OCI-LY1 (cell line): ENCODE measurements around the gene GALNT13.

Source experiments
- H2AFZ ChIP-seq: fragments of 200-600 bp; sonication (generic), shearing (Covaris generic); 2 replicates; pipeline ENCODE4 v1.6.0; 2014; ENCODE audit warnings: antibody characterized with exemption, mild to moderate bottlenecking, low read length
- H3F3A ChIP-seq: fragments of 200-600 bp; sonication (generic), shearing (Covaris generic); 2 replicates; pipeline ENCODE4 v1.6.0; 2014; ENCODE audit warnings: mild to moderate bottlenecking, antibody characterized with exemption, low read length, moderate library complexity; ENCODE audit not compliant: insufficient read depth
- H3K27ac ChIP-seq: fragments of 200-600 bp; sonication (generic); 2 replicates; pipeline ENCODE4 v1.5.1; 2014; ENCODE audit warnings: low read length, mixed run types, mild to moderate bottlenecking, low read depth; ENCODE audit not compliant: poor library complexity, severe bottlenecking
- H3K27me3 ChIP-seq: fragments of 200-600 bp; sonication (generic); 2 replicates; pipeline ENCODE4 v1.6.0; 2014; ENCODE audit warnings: antibody characterized with exemption, mild to moderate bottlenecking, low read length, moderate library complexity; ENCODE audit not compliant: insufficient read depth
- H3K36me3 ChIP-seq: fragments of 200-600 bp; sonication (generic); 2 replicates; pipeline ENCODE4 v1.6.1; 2014; ENCODE audit warnings: mild to moderate bottlenecking, antibody characterized with exemption, low read length, moderate library complexity, mixed read lengths; ENCODE audit not compliant: insufficient read depth
- H3K4me1 ChIP-seq: fragments of 200-600 bp; sonication (generic); 2 replicates; pipeline ENCODE4 v1.5.1; 2014; ENCODE audit warnings: mild to moderate bottlenecking, low read length, moderate library complexity; ENCODE audit not compliant: insufficient read depth, severe bottlenecking
- H3K4me2 ChIP-seq: fragments of 200-600 bp; sonication (generic), shearing (Covaris generic); 2 replicates; pipeline ENCODE4 v1.6.1; 2014; ENCODE audit warnings: low read length
- H3K4me3 ChIP-seq: fragments of 200-600 bp; sonication (generic); 2 replicates; pipeline ENCODE4 v1.5.1; 2014; ENCODE audit warnings: low read length, low read depth, mild to moderate bottlenecking, mixed read lengths; ENCODE audit not compliant: poor library complexity, severe bottlenecking
- H3K79me2 ChIP-seq: fragments of 200-600 bp; shearing (Covaris generic); 2 replicates; pipeline ENCODE4 v1.6.1; 2016; ENCODE audit warnings: mixed run types, low read length, mixed read lengths; ENCODE audit not compliant: insufficient read depth
- H3K9ac ChIP-seq: fragments of 200-600 bp; sonication (generic), shearing (Covaris generic); 2 replicates; pipeline ENCODE4 v1.6.1; 2014; ENCODE audit warnings: mild to moderate bottlenecking, low read length, mixed read lengths
- H3K9me2 ChIP-seq: fragments of 200-600 bp; sonication (generic), shearing (Covaris generic); 2 replicates; pipeline ENCODE4 v1.6.1; 2014; ENCODE audit warnings: low read depth, mild to moderate bottlenecking, low read length, mixed read lengths
- H3K9me3 ChIP-seq: fragments of 200-600 bp; shearing (Covaris generic); 2 replicates; pipeline ENCODE4 v1.6.1; 2014; ENCODE audit warnings: low read length, mixed read lengths
- H4K20me1 ChIP-seq: fragments of 200-600 bp; sonication (generic), shearing (Covaris generic); 2 replicates; pipeline ENCODE4 v1.6.0; 2016; ENCODE audit warnings: mild to moderate bottlenecking, low read length; ENCODE audit not compliant: insufficient read depth
- CTCF ChIP-seq: fragments of 200-600 bp; sonication (generic), shearing (Covaris generic); IDR thresholded peaks from 2 replicates; pipeline ENCODE4 v1.5.1; 2017; ENCODE audit warnings: mild to moderate bottlenecking, antibody characterized with exemption, low read length, moderate library complexity, mixed read lengths
- EZH2 ChIP-seq: fragments of 200-600 bp; sonication (generic), shearing (Covaris generic); IDR thresholded peaks from 2 replicates; pipeline ENCODE4 v1.8.0; 2017; ENCODE audit warnings: borderline replicate concordance, mixed run types, mild to moderate bottlenecking, antibody characterized with exemption, low read length, moderate library complexity, mixed read lengths

Gene GALNT13

GRCh38 chr2:154173919-154174318, 302.2 kb downstream of the GALNT13 start:
- H3K27ac ChIP-seq: no peak overlapping the region
- TF ChIP-seq CTCF: no peak
- TF ChIP-seq EZH2: no peak
- no peaks in the 10 kb centered on the region for H3K79me2 ChIP-seq
- H3K36me3 ChIP-seq: no peaks in the 10 kb centered on the region
- H3K9ac ChIP-seq: no peak overlapping the region
- no peaks in the 10 kb centered on the region for H4K20me1 ChIP-seq
- no peak overlapping the region for H3K4me2 ChIP-seq
- H3K4me1 ChIP-seq: no peaks in the 10 kb centered on the region
- H3K27me3 ChIP-seq: no peaks in the 10 kb centered on the region
- H2AFZ ChIP-seq: no peak overlapping the region
- no peaks in the 10 kb centered on the region for H3K9me2 ChIP-seq
- H3F3A ChIP-seq: no peaks in the 10 kb centered on the region
- H3K4me3 ChIP-seq: no peak overlapping the region
- no peaks in the 10 kb centered on the region for H3K9me3 ChIP-seq

DNA sequence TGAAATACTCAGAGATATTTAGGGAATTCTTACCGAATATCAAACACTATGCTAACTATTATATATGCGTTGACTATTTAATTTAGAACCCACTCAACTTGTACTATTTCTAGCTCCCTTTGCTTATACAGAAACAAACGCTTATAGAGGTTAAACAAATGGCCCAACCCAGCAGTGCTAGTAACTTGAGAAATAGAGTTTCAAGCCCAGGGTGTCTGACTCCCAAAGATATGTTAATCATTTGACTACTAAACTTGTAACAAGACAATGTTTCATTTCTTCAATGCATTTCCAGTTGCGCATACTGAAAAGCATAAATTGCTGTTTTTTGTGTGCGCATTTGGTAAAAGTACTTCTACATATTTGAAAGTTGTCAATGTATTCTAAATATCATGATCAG, 310.3 kb downstream of the GALNT13 start:
- Histone ChIP-seq H3K27ac (no peak overlapping the region), H3F3A (no peaks in the 10 kb centered on the region), H3K4me1 (no peaks in the 10 kb centered on the region), H4K20me1 (no peaks in the 10 kb centered on the region), H3K79me2 (no peaks in the 10 kb centered on the region), H3K9ac (no peak overlapping the region), H3K9me2 (no peaks in the 10 kb centered on the region), H3K4me2 (no peak overlapping the region), H2AFZ (no peak overlapping the region), H3K4me3 (no peak overlapping the region), H3K36me3 (no peaks in the 10 kb centered on the region), H3K9me3 (no peaks in the 10 kb centered on the region), H3K27me3 (no peaks in the 10 kb centered on the region)
- TF ChIP-seq CTCF (no peak), EZH2 (no peak)

GRCh38 chr2:154187948-154188347, 316.2 kb downstream of the GALNT13 start:
- Histone ChIP-seq H3K27ac (no peak overlapping the region), H4K20me1 (no peaks in the 10 kb centered on the region), H3K9ac (no peak overlapping the region), H3K79me2 (no peaks in the 10 kb centered on the region), H3K4me1 (no peaks in the 10 kb centered on the region), H3K4me2 (no peak overlapping the region), H3K27me3 (no peaks in the 10 kb centered on the region), H3K4me3 (no peak overlapping the region), H2AFZ (no peak overlapping the region), H3K9me2 (no peaks in the 10 kb centered on the region), H3K9me3 (no peaks in the 10 kb centered on the region), H3F3A (no peaks in the 10 kb centered on the region), H3K36me3 (no peaks in the 10 kb centered on the region)
- no peak for TF ChIP-seq CTCF
- TF ChIP-seq EZH2: no peak
